A549 (cell line): ENCODE measurements around the gene TMEFF2. TPM values are rescaled to one million over a fixed set of nuclear protein-coding genes. Genes with fewer than 3 reads are reported as not detected.
A peak's percentile ranks its signal among the peaks of the same experiment; 100 is the strongest.

Experiments used
- ATAC-seq, 2 experiments: fragments of 200-7000 bp in 1 of 2; fragments of >200 bp in 1 of 2; cut with Nextera tagmentation in 1 of 2; cut with Tn5 transposase in 1 of 2; 3 replicates each; pipeline versions ENCODE4 v1.8.0 to v1.9.1; 2018 to 2020; ENCODE audit warnings: mild to moderate bottlenecking in 1 of 2, moderate library complexity in 1 of 2
- CTCF ChIA-PET: fragments of 300-600 bp; sonication (Branson Sonifier 250); formaldehyde crosslinking; extraction: SDS; loops from one replicate; lab custom pipeline; 2021; ENCODE audit warnings: antibody characterized with exemption, inconsistent platforms; lab: Yijun Ruan, JAX
- POLR2A ChIA-PET: fragments of 350-600 bp; formaldehyde crosslinking; extraction: SDS; loops from one replicate; lab custom pipeline; 2021; ENCODE audit warnings: antibody characterized with exemption, inconsistent platforms; lab: Yijun Ruan, JAX
- DNase-seq, 2 experiments: peaks; one replicate each; pipeline versions ENCODE4 v3.0.0 to v3.0.0-alpha.2; 2011 to 2016; ENCODE audit warnings: low read depth in 1 of 2, low spot score in 1 of 2
- FAIRE-seq: peaks from 2 replicates; lab custom pipeline; 2011; peaks lifted over from hg19 to GRCh38; lab: Jason Lieb, UNC
- H3K27ac ChIP-seq, 2 experiments: fragments of >200 bp; sonication (Bioruptor Twin); formaldehyde crosslinking; 3 replicates each; pipeline ENCODE4 v1.5.1; 2016 to 2017
- H3K4me1 ChIP-seq: fragments of >200 bp; sonication (Bioruptor Twin); formaldehyde crosslinking; 3 replicates; pipeline ENCODE4 v1.6.1; 2016
- H3K4me2 ChIP-seq: fragments of >200 bp; sonication (Bioruptor Twin); formaldehyde crosslinking; 3 replicates; pipeline ENCODE4 v1.6.1; 2016
- H3K4me3 ChIP-seq: fragments of >200 bp; sonication (Bioruptor Twin); formaldehyde crosslinking; 3 replicates; pipeline ENCODE4 v1.5.1; 2016
- H3K9me3 ChIP-seq: fragments of >200 bp; sonication (Bioruptor Twin); formaldehyde crosslinking; 3 replicates; pipeline ENCODE4 v1.6.1; 2016
- CEBPB ChIP-seq, 2 experiments: fragments of >200 bp in 1 of 2; sonication (Bioruptor Twin) in 1 of 2; formaldehyde crosslinking in 1 of 2; IDR thresholded peaks; 2 replicates each; pipeline ENCODE4 v1.6.1; 2012 to 2016
- CHD4 ChIP-seq: fragments of 200-600 bp; sonication (generic); IDR thresholded peaks from 2 replicates; pipeline ENCODE4 v1.6.1; 2016; ENCODE audit warnings: antibody characterized with exemption, mild to moderate bottlenecking, borderline replicate concordance
- EHF ChIP-seq: fragments of 250-450 bp; sonication (Bioruptor Pico); IDR thresholded peaks from 2 replicates; pipeline ENCODE4 v1.5.0; 2020; ENCODE audit warnings: mild to moderate bottlenecking
- EHMT2 ChIP-seq: fragments of 200-600 bp; sonication (generic); IDR thresholded peaks from 2 replicates; pipeline ENCODE4 v1.6.1; 2016; ENCODE audit warnings: antibody characterized with exemption, low read depth, mild to moderate bottlenecking, moderate library complexity
- FOSB ChIP-seq: fragments of 250-450 bp; sonication (Bioruptor Pico); IDR thresholded peaks from 2 replicates; pipeline ENCODE4 v1.5.0; 2020; ENCODE audit warnings: mild to moderate bottlenecking, moderate library complexity
- HDAC2 ChIP-seq: fragments of 200-600 bp; sonication (generic); IDR thresholded peaks from 2 replicates; pipeline ENCODE4 v1.6.1; 2016
- HOXA7 ChIP-seq: fragments of 250-450 bp; sonication (Bioruptor Pico); IDR thresholded peaks from 2 replicates; pipeline ENCODE4 v1.5.0; 2020; ENCODE audit warnings: mild to moderate bottlenecking, moderate library complexity
- HOXB5 ChIP-seq: fragments of 250-450 bp; sonication (Bioruptor Pico); IDR thresholded peaks from 2 replicates; pipeline ENCODE4 v1.5.0; 2020; ENCODE audit warnings: mild to moderate bottlenecking, moderate library complexity
- JUN ChIP-seq, 2 experiments: fragments of >200 bp; sonication (Bioruptor Twin); formaldehyde crosslinking; IDR thresholded peaks; 2 replicates in 1 of 2; 3 replicates in 1 of 2; pipeline ENCODE4 v1.6.1; 2016 to 2017
- KDM1A ChIP-seq: fragments of 200-600 bp; sonication (generic); IDR thresholded peaks from 2 replicates; pipeline ENCODE4 v1.6.1; 2016; ENCODE audit warnings: low read depth, mild to moderate bottlenecking
- KDM5A ChIP-seq: fragments of 200-600 bp; sonication (generic); IDR thresholded peaks from 2 replicates; pipeline ENCODE4 v1.6.1; 2016; ENCODE audit warnings: antibody characterized with exemption, mild to moderate bottlenecking
- MAFK ChIP-seq: fragments of 450-650 bp; IDR thresholded peaks from 2 replicates; pipeline ENCODE4 v1.6.1; 2014; ENCODE audit not compliant: partially characterized antibody
- MYC ChIP-seq: IDR thresholded peaks from 2 replicates; pipeline ENCODE4 v1.6.1; 2012; ENCODE audit warnings: mild to moderate bottlenecking, inconsistent platforms, low read length, improper control_type of control experiment, borderline replicate concordance
- NPAS2 ChIP-seq: fragments of 250-450 bp; sonication (Bioruptor Pico); IDR thresholded peaks from 2 replicates; pipeline ENCODE4 v1.8.0; 2022; ENCODE audit warnings: mild to moderate bottlenecking, moderate library complexity, borderline replicate concordance
- NR3C1 ChIP-seq: fragments of >200 bp; sonication (Bioruptor Twin); formaldehyde crosslinking; IDR thresholded peaks from 3 replicates; pipeline ENCODE4 v1.6.1; 2017
- POLR2A ChIP-seq: IDR thresholded peaks from 2 replicates; pipeline ENCODE4 v1.6.1; 2012; ENCODE audit warnings: mild to moderate bottlenecking, low read length
- POLR2AphosphoS2 ChIP-seq: conservative IDR thresholded peaks from 2 replicates; pipeline ENCODE4 v1.6.1; 2012; ENCODE audit warnings: low read length, improper control_type of control experiment, inconsistent platforms
- RCOR1 ChIP-seq: fragments of 150-350 bp; IDR thresholded peaks from 2 replicates; pipeline ENCODE4 v1.6.1; 2014; ENCODE audit warnings: antibody characterized with exemption, low read length, low read depth
- RNF2 ChIP-seq: fragments of 200-600 bp; sonication (generic); IDR thresholded peaks from 2 replicates; pipeline ENCODE4 v1.6.1; 2016; ENCODE audit warnings: low read depth, mild to moderate bottlenecking, antibody characterized with exemption, moderate library complexity, borderline replicate concordance
- TP53 ChIP-seq: fragments of 250-450 bp; sonication (Bioruptor Pico); IDR thresholded peaks from 2 replicates; pipeline ENCODE4 v1.5.0; 2021; ENCODE audit warnings: mild to moderate bottlenecking, moderate library complexity
- ZFP36 ChIP-seq: fragments of 450-650 bp; IDR thresholded peaks from 2 replicates; pipeline ENCODE4 v1.6.1; 2014; ENCODE audit warnings: borderline replicate concordance; ENCODE audit not compliant: partially characterized antibody
- ZNF302 ChIP-seq: fragments of 250-450 bp; sonication (Bioruptor Pico); IDR thresholded peaks from 2 replicates; pipeline ENCODE4 v1.9.0; 2021; ENCODE audit warnings: inconsistent platforms, mild to moderate bottlenecking, moderate library complexity
- ZSCAN20 ChIP-seq: fragments of 250-450 bp; sonication (Bioruptor Pico); IDR thresholded peaks from 2 replicates; pipeline ENCODE4 v1.8.0; 2022; ENCODE audit warnings: mild to moderate bottlenecking, moderate library complexity
- WGBS: methylation state at CpG from one replicate; pipeline ENCODE4 v1.1.6; 2017; ENCODE audit errors: missing lambda C conversion rate; 5-methylcytosine and 5-hydroxymethylcytosine counted together
- polyA plus RNA-seq, 4 experiments: library from polyadenylated mRNA; depleted of rRNA in 3 of 4; stranded (reverse); fragments of >200 nt; fragmentation: RNase III in 1 of 4; extraction: RNeasy Plus Mini Kit Qiagen cat#74134 plus additional on column Dnase treatment in 1 of 4; gene quantifications; 2 replicates in 3 of 4; 3 replicates in 1 of 4; pipeline ENCODE4 v1.2.3, GENCODE V29; 2011 to 2017
- TF ChIP-seq, protein P1 (sequence below): fragments of >200 bp; sonication (Bioruptor Twin); formaldehyde crosslinking; IDR thresholded peaks from 2 replicates; pipeline ENCODE4 v1.6.1; 2016
- TF ChIP-seq, protein P2 (sequence below): fragments of 250-450 bp; sonication (Bioruptor Pico); IDR thresholded peaks from 2 replicates; pipeline ENCODE4 v1.5.0; 2020; ENCODE audit warnings: low read depth, mild to moderate bottlenecking, moderate library complexity
- TF ChIP-seq, protein P3 (sequence below): IDR thresholded peaks from 2 replicates; pipeline ENCODE4 v1.6.1; 2012; ENCODE audit warnings: low read depth, borderline replicate concordance
- TF ChIP-seq, protein P4 (sequence below): fragments of 150-350 bp; IDR thresholded peaks from 2 replicates; pipeline ENCODE4 v1.6.1; 2014; ENCODE audit warnings: low read depth, mild to moderate bottlenecking, low read length
- TF ChIP-seq, protein P5 (sequence below): fragments of 450-650 bp; IDR thresholded peaks from 2 replicates; pipeline ENCODE4 v1.6.1; 2014; ENCODE audit warnings: antibody characterized with exemption

TMEFF2 gene
- polyA plus RNA-seq, 2 of the 4 experiments (the other 2 are of a cell fraction) = 0.30 to 0.46 TPM

DNA sequence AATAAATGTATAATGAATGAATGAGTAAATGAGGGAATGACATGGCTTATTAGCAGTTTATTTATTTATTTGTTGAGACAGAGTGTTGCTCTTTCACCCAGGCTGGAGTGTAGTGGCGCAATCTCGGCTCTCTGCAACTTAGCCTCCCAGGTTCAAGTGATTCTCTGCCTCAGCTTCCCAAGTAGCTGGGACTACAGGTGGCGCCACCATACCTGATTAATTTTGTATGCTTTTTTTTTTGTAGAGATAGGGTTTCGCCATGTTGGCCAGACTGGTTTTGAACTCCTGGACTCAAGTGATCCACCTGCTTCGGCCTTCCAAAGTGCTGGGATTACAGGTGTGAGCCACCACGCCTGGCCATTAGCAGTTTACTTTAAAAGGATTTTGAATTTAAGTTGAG lies 247.5 kb downstream of the TMEFF2 start:
- no peak overlapping the region; a peak in 1 of 6 replicates for H3K27ac ChIP-seq
- TF ChIP-seq HOXA7 (CRISPR knock-in tag) (no peak), MYC (no peak), CEBPB (IDR thresholded peaks at IDR 0.05) (no peak), HDAC2 (no peak), JUN (IDR thresholded peaks at IDR 0.05) (no peak), ZSCAN20 (no peak), KDM1A (no peak), EHMT2 (no peak), TP53 (CRISPR knock-in tag) (no peak), POLR2A (no peak), HOXB5 (CRISPR knock-in tag) (no peak), RNF2 (no peak)
- TF ChIP-seq, protein P1, sequence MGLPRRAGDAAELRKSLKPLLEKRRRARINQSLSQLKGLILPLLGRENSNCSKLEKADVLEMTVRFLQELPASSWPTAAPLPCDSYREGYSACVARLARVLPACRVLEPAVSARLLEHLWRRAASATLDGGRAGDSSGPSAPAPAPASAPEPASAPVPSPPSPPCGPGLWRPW = no peak
- TF ChIP-seq, protein P2, sequence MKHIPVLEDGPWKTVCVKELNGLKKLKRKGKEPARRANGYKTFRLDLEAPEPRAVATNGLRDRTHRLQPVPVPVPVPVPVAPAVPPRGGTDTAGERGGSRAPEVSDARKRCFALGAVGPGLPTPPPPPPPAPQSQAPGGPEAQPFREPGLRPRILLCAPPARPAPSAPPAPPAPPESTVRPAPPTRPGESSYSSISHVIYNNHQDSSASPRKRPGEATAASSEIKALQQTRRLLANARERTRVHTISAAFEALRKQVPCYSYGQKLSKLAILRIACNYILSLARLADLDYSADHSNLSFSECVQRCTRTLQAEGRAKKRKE (CRISPR knock-in tag) = no peak
- TF ChIP-seq, protein P3, sequence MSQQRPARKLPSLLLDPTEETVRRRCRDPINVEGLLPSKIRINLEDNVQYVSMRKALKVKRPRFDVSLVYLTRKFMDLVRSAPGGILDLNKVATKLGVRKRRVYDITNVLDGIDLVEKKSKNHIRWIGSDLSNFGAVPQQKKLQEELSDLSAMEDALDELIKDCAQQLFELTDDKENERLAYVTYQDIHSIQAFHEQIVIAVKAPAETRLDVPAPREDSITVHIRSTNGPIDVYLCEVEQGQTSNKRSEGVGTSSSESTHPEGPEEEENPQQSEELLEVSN = no peak
- TF ChIP-seq, all 56 proteins: peak for 0
- ChIA-PET CTCF (no interaction called here), POLR2A (no interaction called here)
- 94% methylated on average over 6 of the region's 6 CpGs for WGBS
- peaks cover 31% of the 10 kb centered on the region for H3K4me1 ChIP-seq
- no peak overlapping the region; the same call in 2 of the 3 replicates for H3K4me2 ChIP-seq
- H3K9me3 ChIP-seq = no peaks in the 10 kb centered on the region
- FAIRE-seq (no peak), ATAC-seq (no peak), DNase-seq (no peak)
- no peak overlapping the region for H3K4me3 ChIP-seq

DNA sequence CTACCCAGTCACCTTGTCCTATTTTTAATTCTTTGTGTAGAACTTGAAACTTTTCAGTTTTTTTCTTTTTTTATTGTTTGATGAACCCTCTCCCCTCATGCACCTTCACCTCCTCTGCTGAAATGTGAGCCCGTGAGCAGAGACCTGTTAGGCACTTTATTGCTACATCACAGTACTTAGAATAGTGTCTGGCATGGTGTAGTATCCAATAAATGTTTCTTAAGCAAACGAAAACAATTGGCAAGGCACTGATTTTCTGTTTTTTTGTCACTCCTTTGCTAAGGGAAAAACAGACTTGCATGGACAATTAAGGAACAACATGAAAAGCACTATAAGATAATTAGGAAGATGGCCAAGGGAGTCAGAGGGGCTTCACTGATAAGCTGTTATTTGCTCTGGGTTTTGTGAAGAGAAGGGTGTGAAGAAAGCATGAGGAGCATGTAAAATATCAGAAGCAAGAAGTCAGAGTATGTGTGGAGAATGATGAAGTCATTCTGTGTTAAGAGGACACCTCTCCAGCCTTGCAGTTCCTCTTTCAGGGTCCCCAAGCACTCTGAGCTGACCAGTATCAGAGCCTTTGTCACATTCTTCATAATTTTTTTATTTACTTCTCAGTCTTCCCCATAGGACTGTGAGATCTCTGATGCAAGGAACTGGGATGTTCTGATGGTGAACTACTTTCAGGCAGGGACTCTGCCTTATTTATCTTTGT lies 248.1 kb downstream of the TMEFF2 start:
- DNase-seq (no peak), FAIRE-seq (no peak), ATAC-seq (no peak)
- Histone ChIP-seq H3K27ac (peak overlapping the region; percentile 6 to 29; a peak in 3 of 6 replicates), H3K4me3 (no peak overlapping the region), H3K9me3 (no peaks in the 10 kb centered on the region), H3K4me2 (peak overlapping the region; percentile 41), H3K4me1 (peaks cover 31% of the 10 kb centered on the region)
- TF ChIP-seq CHD4 (no peak), HOXA7 (CRISPR knock-in tag) (no peak)
- WGBS = 13% methylated on average over 2 of the region's 2 CpGs
- CTCF ChIA-PET = interaction anchor here (1.4 kb wide), 1 partner anchor 135 kb away, joined by 3 read pairs; no protein-coding TSS in a partner anchor
- POLR2A ChIA-PET = no interaction called here

DNA sequence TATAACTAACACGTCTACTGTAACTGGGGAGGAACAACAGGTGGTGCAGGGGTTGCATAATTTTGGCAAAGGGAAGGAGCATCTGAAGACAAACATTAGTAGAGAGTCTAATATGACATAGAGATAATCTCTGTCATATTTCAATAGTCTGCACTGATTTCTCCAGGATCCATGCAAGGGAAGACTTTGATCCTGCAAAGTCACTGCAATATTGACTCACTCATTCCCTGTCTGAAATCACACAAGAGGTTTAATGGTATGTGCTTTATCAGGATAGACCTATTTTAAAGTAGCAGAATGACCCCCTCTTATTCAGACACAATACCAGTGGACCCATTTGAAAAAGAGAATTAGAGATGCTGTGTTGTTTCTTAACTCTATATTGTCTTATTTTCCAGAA lies 249.1 kb downstream of the TMEFF2 start:
- no peak for TF ChIP-seq NR3C1
- no peak for TF ChIP-seq ZSCAN20
- no peak for TF ChIP-seq KDM5A
- TF ChIP-seq, all 56 proteins: peak for 0
- WGBS = 68% methylated on average over 1 of the region's 1 CpG
- POLR2A ChIA-PET = no interaction called here
- CTCF ChIA-PET = interaction anchor here (1.4 kb wide), 1 partner anchor 134 kb away, joined by 3 read pairs; no protein-coding TSS in a partner anchor
- no peak for DNase-seq
- no peak overlapping the region for H3K27ac ChIP-seq
- peaks cover 27% of the 10 kb centered on the region for H3K4me1 ChIP-seq
- no peak for FAIRE-seq
- H3K9me3 ChIP-seq = no peaks in the 10 kb centered on the region
- ATAC-seq = no peak
- no peak overlapping the region for H3K4me3 ChIP-seq
- peak overlapping the region; percentile 41; the same call in 2 of the 3 replicates for H3K4me2 ChIP-seq

DNA sequence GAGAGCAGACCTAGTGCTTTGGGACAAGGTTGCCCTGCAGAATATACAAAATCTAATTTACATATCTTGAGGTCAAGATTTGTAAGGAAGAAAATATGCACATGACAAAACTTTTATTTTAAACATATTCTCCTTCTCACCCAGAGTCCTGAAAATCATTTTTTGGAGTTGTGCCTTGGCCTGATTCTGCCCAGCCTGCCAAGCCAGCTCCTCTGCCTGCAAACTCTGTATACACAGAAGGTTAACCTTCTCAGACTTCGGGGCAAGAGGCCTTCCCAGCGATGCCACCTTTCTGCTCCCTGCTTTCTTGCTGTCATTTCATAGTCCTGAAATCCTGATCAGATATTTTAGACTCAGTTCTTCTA lies 252.0 kb downstream of the TMEFF2 start:
- WGBS = 85% methylated on average over 2 of the region's 2 CpGs
- Histone ChIP-seq H3K4me3 (no peak overlapping the region), H3K27ac (no peak overlapping the region), H3K4me2 (no peak overlapping the region), H3K4me1 (peaks cover 20% of the 10 kb centered on the region), H3K9me3 (no peaks in the 10 kb centered on the region)
- FAIRE-seq (no peak), ATAC-seq (no peak), DNase-seq (no peak)
- ChIA-PET CTCF (no interaction called here), POLR2A (no interaction called here)
- no peak for TF ChIP-seq JUN (IDR thresholded peaks at IDR 0.05)
- no peak for TF ChIP-seq POLR2AphosphoS2
- TF ChIP-seq, protein P4, sequence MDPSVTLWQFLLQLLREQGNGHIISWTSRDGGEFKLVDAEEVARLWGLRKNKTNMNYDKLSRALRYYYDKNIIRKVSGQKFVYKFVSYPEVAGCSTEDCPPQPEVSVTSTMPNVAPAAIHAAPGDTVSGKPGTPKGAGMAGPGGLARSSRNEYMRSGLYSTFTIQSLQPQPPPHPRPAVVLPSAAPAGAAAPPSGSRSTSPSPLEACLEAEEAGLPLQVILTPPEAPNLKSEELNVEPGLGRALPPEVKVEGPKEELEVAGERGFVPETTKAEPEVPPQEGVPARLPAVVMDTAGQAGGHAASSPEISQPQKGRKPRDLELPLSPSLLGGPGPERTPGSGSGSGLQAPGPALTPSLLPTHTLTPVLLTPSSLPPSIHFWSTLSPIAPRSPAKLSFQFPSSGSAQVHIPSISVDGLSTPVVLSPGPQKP = no peak
- TF ChIP-seq, protein P1 = no peak
- TF ChIP-seq EHMT2 = no peak
- no peak for TF ChIP-seq RCOR1
- no peak for TF ChIP-seq MAFK
- no peak for TF ChIP-seq CHD4
- no peak for TF ChIP-seq FOSB (CRISPR knock-in tag)
- TF ChIP-seq ZNF302 (CRISPR knock-in tag) = no peak
- no peak for TF ChIP-seq KDM5A
- TF ChIP-seq POLR2A = no peak
- TF ChIP-seq NPAS2 (CRISPR knock-in tag) = no peak
- TF ChIP-seq ZFP36 = no peak
- TF ChIP-seq, protein P5, sequence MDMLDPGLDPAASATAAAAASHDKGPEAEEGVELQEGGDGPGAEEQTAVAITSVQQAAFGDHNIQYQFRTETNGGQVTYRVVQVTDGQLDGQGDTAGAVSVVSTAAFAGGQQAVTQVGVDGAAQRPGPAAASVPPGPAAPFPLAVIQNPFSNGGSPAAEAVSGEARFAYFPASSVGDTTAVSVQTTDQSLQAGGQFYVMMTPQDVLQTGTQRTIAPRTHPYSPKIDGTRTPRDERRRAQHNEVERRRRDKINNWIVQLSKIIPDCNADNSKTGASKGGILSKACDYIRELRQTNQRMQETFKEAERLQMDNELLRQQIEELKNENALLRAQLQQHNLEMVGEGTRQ = no peak
- TF ChIP-seq EHF (CRISPR knock-in tag) = no peak
